Suprapubic skin (tissue), 3 donors: ENCODE results near the gene PGLYRP2.

Experiments
- POLR2A ChIP-seq, 2 donors: fragments of 450-650 bp; IDR thresholded peaks; one replicate each; pipeline ENCODE4 v1.6.1; 2017; ENCODE audit warnings: antibody characterized with exemption in 2 of 2, mild to moderate bottlenecking in 2 of 2, moderate library complexity in 2 of 2
- TF ChIP-seq, protein P1 (sequence below), 2 donors: fragments of 200-600 bp in 1 of 2; fragments of 450-650 bp in 1 of 2; sonication (generic) in 1 of 2; IDR thresholded peaks; one replicate each; pipeline ENCODE4 v1.5.1; 2016 to 2019; ENCODE audit warnings: antibody characterized with exemption in 2 of 2, mild to moderate bottlenecking in 1 of 2, moderate library complexity in 1 of 2

- TF ChIP-seq, protein P1, sequence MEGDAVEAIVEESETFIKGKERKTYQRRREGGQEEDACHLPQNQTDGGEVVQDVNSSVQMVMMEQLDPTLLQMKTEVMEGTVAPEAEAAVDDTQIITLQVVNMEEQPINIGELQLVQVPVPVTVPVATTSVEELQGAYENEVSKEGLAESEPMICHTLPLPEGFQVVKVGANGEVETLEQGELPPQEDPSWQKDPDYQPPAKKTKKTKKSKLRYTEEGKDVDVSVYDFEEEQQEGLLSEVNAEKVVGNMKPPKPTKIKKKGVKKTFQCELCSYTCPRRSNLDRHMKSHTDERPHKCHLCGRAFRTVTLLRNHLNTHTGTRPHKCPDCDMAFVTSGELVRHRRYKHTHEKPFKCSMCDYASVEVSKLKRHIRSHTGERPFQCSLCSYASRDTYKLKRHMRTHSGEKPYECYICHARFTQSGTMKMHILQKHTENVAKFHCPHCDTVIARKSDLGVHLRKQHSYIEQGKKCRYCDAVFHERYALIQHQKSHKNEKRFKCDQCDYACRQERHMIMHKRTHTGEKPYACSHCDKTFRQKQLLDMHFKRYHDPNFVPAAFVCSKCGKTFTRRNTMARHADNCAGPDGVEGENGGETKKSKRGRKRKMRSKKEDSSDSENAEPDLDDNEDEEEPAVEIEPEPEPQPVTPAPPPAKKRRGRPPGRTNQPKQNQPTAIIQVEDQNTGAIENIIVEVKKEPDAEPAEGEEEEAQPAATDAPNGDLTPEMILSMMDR (IDR thresholded peaks at IDR 0.05): no peak
- TF ChIP-seq POLR2A (IDR thresholded peaks at IDR 0.05): no peak
Measured at GRCh38 chr19:15421721-15422260, 57.5 kb downstream of the PGLYRP2 start.
